HL-60 (cell line): Measurements from ENCODE around the gene EIF1AD.

Source experiments
- GABPA ChIP-seq: IDR thresholded peaks from 2 replicates; pipeline ENCODE4 v1.6.1; 2012; ENCODE audit warnings: low read depth
- TF ChIP-seq, protein P1 (sequence below): IDR thresholded peaks from one replicate; pipeline ENCODE4 v1.5.1; 2011; ENCODE audit warnings: low read length, control low read depth, inconsistent platforms; ENCODE audit not compliant: insufficient read depth

DNA sequence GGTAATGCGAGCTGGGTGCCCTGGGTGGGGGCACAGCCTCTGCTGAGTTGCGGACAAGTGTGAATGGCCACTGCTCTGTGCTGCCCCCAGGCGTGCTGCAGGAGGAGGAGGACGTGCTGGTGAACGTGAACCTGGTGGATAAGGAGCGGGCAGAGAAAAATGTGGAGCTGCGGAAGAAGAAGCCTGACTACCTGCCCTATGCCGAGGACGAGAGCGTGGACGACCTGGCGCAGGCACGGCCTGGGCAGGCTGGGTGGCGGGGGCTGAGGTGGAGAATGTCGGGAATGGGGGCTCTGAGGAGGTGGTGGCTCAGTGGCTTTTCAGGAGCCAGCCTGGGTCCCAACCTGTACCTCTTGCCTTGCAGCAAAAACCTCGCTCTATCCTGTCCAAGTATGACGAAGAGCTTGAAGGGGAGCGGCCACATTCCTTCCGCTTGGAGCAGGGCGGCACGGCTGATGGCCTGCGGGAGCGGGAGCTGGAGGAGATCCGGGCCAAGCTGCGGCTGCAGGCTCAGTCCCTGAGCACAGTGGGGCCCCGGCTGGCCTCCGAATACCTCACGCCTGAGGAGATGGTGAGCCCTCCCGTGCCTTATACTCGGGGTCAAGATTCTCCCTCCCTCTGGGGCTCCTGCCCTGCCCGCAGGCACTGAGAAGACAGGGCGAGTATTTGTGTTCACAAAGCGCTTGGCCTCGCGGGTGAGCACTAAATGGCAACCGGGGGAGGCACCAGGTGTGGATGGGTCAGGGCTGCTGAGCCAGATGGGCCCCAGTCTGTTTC lies 35.8 kb downstream of the EIF1AD start:
- no peak for TF ChIP-seq GABPA
- TF ChIP-seq, protein P1, sequence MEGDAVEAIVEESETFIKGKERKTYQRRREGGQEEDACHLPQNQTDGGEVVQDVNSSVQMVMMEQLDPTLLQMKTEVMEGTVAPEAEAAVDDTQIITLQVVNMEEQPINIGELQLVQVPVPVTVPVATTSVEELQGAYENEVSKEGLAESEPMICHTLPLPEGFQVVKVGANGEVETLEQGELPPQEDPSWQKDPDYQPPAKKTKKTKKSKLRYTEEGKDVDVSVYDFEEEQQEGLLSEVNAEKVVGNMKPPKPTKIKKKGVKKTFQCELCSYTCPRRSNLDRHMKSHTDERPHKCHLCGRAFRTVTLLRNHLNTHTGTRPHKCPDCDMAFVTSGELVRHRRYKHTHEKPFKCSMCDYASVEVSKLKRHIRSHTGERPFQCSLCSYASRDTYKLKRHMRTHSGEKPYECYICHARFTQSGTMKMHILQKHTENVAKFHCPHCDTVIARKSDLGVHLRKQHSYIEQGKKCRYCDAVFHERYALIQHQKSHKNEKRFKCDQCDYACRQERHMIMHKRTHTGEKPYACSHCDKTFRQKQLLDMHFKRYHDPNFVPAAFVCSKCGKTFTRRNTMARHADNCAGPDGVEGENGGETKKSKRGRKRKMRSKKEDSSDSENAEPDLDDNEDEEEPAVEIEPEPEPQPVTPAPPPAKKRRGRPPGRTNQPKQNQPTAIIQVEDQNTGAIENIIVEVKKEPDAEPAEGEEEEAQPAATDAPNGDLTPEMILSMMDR, result no peak
